Ammon's horn (tissue), 1 donor: ENCODE data around the gene CAPZB.

Experiments
- DNase-seq: peaks from one replicate; pipeline ENCODE4 v3.0.0-alpha.2; 2016; ENCODE audit warnings: low spot score

CAPZB gene

GRCh38 chr1:19385221-19385620 lies 100.1 kb downstream of the CAPZB start:
- no peak for DNase-seq

- no peak for DNase-seq
Observed at GRCh38 chr1:19384772-19385187, 100.6 kb downstream of the CAPZB start.

DNA sequence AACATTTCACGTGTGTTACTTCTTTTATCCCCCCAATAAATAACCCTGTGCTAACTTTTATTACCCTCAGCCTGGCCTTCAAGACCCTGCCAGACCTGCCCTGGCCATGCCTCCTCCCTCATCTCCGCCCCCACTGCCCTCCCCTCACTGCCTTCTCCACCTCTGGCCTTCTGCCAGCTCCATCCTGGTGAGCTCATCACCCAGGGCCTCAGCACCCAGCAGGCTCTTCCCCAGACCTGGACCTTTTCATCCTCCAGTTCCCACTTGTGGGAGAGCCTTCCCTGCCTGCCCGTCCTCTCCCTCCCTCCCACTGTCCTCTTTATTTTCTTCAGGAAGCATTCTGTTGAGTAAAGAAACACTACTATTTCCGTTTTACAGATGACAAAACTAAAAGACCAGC lies 101.2 kb downstream of the CAPZB start:
- DNase-seq, result no peak

DNA sequence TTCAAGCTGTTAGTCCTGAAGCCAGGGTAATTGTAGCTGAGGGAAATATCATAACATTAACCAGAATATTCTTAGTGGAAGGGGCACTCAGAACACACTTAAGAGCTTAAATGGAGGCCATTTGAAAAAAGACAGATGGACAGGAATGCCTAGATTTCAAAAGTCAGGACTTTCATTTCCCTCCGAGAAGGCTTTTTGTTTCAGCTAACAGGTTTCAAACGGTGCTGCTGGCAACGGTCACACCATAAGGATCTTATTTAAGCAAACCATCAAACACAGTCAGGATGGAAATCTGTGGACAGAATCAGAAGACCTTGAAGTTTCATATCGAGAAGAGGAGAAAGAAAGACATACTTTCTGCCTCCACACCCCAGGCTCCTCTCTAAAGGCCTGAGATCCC lies 103.1 kb downstream of the CAPZB start:
- no peak for DNase-seq

GRCh38 chr1:19381261-19381660 lies 104.1 kb downstream of the CAPZB start:
- peak; percentile 64 for DNase-seq

GRCh38 chr1:19377812-19378718 lies 107.3 kb downstream of the CAPZB start:
- peak; percentile 37 for DNase-seq

GRCh38 chr1:19376428-19377372 lies 108.6 kb downstream of the CAPZB start:
- DNase-seq, result no peak

DNA sequence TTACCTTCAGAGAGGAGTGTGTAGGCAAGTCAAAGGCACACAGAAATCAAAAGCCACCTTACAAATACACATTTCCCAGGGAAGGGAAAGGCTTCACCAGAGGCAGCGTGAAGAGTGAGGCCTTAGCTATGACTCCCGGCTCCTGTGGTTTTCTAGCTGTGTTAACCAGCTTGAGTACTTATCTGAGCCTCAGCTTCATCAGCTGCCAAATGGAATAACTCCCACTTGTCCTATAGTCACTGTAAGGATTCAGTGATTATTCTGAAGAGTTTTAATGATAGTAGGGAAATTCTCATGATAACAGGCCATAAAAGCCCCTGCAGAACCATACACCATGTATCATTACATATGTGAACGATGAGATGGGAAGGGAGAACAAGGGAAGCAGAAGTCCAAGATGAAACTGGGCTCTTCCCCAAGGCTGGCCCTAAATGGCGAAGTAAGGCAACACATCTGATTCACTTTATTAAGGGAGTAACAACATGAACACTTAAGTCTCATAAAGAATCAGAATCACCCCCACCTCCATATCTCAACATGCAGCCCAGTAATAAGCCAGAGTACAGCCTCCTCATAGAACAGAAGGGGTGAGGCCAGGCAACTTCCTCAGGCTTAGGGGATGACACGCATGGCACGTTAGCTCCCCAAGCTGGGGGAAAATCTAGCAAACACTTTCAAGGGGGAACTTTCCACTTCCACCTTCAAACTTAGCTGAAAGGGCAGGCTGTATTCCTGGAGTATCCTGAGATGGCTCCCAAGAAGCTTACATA lies 109.5 kb downstream of the CAPZB start:
- no peak for DNase-seq

DNA sequence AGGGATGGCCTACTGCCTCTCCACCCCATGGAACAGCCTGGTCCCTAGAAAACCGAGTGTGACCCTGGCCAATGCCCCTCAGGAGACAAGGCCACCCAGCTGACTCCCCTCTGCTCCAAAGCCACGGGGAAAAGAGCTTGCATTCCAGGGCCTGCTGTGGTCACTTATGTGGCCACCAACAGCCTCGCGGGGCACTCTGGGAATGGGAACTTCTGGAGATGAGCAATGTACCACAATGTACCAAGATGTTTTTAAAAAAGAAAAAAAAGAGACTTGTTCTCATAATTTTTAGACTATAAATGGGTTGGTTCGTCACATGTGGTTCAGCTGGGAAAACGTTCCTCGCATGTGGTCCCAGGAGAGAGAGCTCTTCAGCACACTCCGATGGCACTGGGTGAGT lies 110.4 kb downstream of the CAPZB start:
- no peak for DNase-seq

GRCh38 chr1:19374083-19374801 lies 111.1 kb downstream of the CAPZB start:
- no peak for DNase-seq

- no peak for DNase-seq
Observed at GRCh38 chr1:19373211-19374082, 111.9 kb downstream of the CAPZB start.

DNA sequence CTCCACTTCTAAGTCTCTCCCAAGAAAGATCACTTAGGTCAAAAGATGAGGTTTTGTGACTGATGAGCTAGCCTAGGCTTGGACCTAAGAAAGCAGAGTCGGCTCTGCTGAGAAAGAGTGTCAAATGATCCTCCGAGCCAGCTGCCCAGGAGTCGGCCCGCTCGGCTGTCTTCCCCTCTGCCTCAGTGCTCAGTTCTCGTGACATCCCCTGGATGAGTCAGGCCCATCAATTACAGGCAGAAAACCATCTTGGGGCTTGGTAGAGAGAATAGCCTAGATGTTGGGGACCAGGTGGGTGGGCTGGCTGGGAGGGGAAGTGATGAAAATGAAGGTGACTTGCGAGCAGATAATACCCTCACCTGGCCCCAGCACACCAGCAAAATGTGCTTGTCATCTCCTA lies 112.7 kb downstream of the CAPZB start:
- no peak for DNase-seq

DNA sequence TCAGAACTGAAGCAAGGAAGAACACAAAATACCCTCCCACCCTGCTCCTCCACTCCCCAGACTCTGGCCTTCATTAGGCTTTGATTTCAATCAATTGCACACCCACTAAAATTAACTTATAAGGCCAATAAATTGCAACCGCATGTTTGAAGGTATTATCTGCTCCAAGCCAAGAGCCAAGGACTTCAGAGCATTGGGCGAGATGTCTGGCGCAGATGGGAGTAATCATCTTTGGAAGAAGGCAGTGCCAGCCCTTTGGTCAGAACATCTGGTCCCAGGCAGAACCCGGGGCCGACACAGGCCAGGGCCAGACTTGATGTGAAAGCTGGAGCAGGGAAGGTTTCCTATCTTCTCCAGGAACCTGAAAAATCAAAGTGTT lies 113.2 kb downstream of the CAPZB start:
- DNase-seq, result no peak

- DNase-seq, result no peak
Observed at GRCh38 chr1:19371226-19372135, 113.9 kb downstream of the CAPZB start.

DNA sequence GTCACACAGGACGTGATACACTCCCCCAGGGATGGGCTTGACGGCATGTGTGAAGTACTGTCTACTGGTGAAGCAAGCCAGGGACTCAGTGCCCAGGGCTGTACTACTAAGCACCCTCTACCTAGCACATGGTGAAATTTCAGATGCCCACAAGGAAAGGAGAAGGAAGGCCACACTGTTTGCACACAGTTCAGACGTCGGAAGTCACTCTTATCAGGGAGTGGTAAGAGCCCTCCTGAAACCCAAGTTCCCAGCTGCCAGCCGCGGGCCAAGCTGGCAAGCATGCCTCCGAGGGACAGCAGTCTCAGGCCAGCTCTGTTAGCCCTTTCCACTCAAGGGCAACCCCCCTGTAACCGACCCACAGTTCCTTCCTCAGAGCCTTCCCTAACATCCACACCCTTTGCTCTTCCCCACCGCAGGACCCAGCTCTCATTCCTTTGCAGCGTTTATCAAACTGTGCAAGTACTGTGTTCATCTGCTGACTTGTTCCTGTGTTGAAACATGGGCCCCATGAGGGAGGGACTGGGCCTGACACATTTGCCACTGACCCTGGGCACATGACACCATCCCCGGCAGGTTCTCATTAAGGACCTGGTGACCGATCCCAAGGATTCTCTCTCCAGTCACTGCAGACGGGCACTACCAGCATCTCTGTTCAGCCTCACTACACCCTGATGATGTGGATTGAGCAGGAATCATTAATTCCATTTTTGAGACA lies 114.7 kb downstream of the CAPZB start:
- no peak for DNase-seq

DNA sequence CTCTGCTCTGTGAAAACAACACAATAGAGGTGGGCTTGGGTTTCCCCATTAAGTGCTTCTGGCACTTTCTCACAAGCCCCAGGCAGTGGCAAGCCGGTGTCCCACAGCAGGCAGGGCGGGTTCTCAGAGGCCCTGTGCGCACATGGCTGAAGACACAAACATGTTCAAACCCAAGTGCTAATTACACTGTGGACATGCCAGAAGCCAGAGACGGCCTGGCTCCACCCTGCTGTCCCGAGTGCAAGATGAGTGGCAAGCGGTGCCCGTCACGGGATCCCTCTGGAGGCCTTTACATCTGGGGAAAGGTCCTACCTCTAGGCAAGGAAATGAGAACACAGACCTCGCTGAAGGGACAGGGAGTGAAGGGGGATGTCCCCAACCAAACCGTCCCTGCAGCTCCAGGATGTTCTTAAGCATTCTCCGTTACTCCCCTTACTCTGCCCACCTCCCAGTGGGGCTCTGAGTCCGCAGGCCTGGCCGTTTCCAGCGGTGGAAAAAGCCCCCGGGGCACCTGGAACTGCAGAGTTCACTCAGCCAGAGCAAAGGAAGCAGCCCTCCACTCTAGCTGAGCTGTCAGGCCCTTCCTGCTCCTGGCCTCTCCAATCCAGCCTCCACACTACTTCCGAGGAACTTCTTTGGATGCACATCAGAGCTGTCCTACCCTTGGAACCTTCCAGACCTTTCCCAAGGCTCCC lies 115.8 kb downstream of the CAPZB start:
- no peak for DNase-seq

DNA sequence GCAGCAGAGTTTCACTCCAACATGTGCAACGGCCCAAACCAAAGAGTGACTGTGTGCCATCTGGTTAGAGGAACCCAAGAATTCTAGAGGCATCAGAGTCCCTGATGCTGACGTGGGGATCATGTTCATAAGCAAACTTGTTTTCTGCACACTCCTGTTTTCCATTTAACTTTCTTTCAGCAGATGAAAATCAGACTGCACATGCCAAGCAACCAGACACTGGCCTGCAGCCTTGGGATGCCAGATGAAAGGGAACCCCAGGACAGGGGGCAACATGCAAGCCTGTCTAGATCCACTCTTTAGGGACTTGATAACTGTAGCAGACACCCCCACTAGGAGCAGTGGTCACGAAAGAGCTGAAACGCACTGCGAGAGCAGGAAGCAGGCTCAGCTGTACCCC lies 116.4 kb downstream of the CAPZB start:
- DNase-seq, result no peak

GRCh38 chr1:19368050-19368449 lies 117.3 kb downstream of the CAPZB start:
- no peak for DNase-seq
